Medulla oblongata (tissue), 1 donor: Measurements from ENCODE around the gene AREL1.
A peak's percentile ranks its signal among the peaks of the same experiment; 100 is the strongest.

ENCODE experiments used
- DNase-seq: peaks from one replicate; pipeline ENCODE4 v3.0.0-alpha.2; 2015; ENCODE audit errors: extremely low spot score

The AREL1 gene

GRCh38 chr14:74636424-74637177, 76.3 kb downstream of the AREL1 start:
- DNase-seq = no peak

GRCh38 chr14:74635847-74636246, 77.0 kb downstream of the AREL1 start:
- DNase-seq = no peak

GRCh38 chr14:74634964-74635363, 77.9 kb downstream of the AREL1 start:
- DNase-seq = no peak

- DNase-seq = no peak
Observed at GRCh38 chr14:74634481-74634880, 78.4 kb downstream of the AREL1 start.

DNA sequence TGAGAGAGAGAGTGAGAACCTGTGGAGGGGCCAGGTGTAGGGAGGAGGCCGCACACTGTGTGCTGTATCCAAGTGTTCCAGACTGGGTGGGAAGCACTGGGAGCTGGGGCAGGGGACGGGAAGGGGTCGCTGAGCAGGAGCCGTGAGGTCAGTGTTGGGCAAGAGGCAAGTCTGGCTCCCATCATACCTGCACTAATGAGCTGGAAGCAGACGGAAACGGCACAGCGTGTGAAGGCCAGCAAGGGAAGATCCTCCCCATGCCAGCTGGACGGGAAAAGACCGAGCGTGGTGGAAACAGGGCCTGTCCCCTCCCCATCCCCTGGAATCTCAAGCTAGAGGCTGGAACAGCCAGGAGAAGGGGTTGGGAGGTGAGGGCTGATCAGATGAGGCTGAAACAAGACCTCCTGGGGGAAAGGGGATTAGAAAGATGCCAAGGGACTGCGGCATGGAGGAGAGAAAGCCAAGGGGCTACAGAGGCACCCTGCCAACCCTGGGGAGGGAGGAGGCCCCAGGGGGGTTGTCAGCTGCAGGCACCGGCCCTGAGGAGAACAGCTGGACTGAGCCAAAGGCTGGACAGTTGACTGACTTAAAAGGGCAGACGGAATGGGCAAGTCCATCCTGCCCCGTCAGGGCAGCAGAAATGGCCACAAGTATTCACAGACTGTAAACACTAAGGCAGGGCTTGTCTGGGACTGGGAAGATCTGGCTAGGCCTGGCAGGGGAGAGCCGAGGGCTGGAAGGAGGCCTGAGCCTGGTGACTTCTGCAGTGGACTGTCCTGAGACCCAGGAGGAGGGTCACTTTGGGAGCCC, 81.8 kb downstream of the AREL1 start:
- no peak for DNase-seq

DNA sequence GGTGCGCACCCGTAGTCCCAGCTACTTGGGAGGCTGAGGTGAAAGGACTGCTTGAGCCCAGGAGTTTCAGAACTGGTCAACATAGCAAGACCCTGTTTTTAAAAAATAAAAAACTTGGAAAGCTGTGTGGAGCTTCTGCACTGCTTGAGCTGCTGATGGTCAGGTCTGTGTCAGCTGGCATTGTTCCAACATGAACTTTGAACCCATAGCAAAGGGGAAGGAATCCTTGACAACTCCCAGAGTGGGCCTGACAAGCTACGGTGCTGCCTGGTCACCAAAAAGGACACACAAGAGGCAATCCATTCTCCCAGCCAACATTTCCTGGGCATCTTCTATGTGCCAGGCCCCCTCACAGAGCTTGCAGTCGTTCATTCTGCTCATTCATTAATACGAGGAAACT, 84.5 kb downstream of the AREL1 start:
- DNase-seq = no peak

- DNase-seq = no peak
Observed at GRCh38 chr14:74627076-74627475, 85.8 kb downstream of the AREL1 start.

- DNase-seq = no peak
Observed at GRCh38 chr14:74622257-74622656, 90.6 kb downstream of the AREL1 start.

DNA sequence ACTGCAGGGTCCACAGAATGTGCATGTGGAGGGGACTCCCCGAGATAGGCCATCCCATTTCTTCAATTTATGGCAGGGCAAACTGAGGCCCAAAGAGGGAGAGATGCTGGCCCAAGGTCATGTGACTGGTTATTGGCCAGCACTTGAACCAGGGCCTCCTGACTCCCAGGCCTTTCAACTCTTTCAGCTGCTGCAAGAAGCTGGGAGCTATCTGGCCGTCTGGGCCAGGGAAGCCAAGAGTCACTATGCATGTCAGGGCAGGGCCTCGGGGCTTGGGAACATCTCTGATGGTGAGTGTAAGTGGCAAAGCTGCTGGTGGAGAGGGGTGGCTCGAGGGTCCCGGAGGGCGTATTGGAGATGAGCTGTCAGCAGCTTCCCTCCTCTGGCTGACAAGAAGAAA, 91.3 kb downstream of the AREL1 start:
- DNase-seq = no peak

GRCh38 chr14:74620923-74621322, 92.0 kb downstream of the AREL1 start:
- no peak for DNase-seq

DNA sequence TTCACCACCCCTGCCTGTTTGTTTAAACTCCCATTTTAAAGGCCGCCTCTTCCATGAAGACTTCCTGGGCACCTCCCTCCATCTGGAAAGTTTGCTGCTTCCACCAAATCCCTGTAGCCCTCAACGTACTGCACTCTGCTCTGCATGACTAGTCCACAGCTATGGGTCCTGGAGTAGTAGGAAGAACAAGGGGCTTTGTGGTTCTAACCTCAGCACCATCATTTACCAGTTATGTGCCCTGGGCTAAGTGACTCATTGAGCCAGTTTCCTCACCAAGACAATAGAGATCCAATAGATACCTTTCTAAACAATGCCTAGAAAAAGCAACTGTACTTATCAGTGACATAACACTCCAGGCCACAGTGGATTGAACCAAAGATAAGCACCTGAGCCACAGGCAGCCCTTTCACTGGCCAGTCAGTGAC, 92.4 kb downstream of the AREL1 start:
- no peak for DNase-seq

GRCh38 chr14:74619672-74620131, 93.2 kb downstream of the AREL1 start:
- no peak for DNase-seq

- peak; percentile 41 for DNase-seq
Observed at GRCh38 chr14:74618078-74618952, 94.6 kb downstream of the AREL1 start.

- DNase-seq = no peak
Observed at GRCh38 chr14:74616996-74617700, 95.7 kb downstream of the AREL1 start.

- no peak for DNase-seq
Observed at GRCh38 chr14:74616507-74616906, 96.4 kb downstream of the AREL1 start.

GRCh38 chr14:74615735-74616134, 97.1 kb downstream of the AREL1 start:
- DNase-seq = no peak

DNA sequence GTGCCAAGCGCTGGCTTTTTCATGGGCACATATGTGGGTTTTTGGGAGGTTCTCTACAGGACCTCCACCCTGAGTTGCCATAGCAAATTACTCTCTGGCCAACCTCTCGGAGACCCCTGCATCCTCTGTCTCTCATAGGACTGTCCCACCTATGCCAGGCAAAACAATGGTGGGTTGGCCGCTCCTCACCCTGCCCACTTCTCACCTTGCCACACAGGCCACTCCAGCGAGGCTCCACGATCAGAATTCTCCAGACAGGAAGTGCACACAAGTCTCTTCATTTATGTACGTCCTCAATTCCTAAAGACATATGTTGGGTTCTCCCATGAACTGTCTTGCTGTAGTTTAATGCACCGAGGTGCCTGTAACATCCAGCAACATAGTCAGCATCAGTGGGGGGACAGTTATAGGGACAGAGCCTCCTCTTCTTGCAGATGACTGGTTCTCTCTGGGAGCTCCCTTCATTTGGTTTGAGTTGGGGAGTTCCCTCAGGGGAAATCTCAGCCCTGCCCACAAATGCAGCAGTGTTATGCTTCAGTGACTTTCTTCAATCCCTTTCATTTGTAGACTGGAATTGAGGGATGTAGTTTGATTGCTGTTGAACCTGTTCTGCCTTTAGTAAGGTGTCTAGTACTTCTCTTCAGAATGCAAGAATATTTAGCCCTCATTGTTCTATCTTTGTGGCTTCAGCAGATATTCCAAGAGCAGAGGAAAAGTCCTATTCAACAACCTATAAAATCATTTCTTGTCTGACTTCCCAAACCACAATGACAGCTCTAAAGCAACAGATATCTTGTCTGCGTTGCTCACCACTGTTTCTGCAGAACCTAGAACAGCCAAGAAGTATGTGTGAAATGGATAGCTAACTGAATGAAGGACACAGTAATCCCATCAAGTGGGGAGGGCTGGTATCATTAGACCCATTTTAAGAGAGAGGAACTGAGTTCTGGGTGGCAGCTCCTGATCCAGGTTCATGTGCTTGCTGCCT, 98.1 kb downstream of the AREL1 start:
- DNase-seq = no peak

DNA sequence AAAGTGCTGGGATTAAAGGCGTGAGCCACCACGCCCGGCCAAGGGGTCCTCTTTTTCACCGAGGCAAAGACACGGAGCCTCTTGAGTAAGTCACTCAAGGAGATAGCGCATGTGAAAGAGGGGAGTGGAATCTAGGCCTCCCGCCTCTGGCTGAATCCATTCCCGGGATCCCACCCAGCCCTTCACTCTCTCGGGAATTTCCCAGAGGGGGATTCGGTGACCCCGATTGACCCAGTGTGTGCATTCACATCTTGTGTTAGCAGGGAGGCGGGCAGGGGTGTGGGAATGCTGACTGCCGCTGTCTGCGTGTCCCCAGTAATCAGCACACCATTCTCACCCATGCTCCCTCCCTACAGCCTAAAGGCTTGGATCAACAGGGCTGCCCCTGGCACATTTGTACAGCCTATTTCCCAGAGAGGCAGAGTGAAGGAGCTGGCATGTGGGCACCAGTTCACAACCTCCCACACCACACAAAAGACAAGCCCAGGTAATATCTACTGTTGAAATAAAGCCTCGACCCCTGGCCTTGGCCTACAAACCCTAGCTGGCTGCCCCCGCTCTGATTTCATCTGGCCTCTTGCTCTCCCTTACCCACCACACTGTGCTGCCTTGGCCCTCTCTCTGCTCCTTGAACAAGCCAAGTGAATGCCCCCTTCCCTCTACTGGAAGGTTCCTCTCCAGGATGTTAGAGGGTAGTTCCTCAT, 99.5 kb downstream of the AREL1 start:
- no peak for DNase-seq

- DNase-seq = peak; percentile 73
Observed at GRCh38 chr14:74612350-74613021, 100.4 kb downstream of the AREL1 start.
